HEK293 (cell line): Measurements from ENCODE around the gene GAS2L3.

Source experiments
- CTCF ChIP-seq: fragments of 450-650 bp; formaldehyde crosslinking; IDR thresholded peaks from 2 replicates; pipeline ENCODE4 v1.5.1; 2016; ENCODE audit warnings: missing biosample characterization, missing genetic modification characterization
- YY1 ChIP-seq: fragments of 450-650 bp; formaldehyde crosslinking; IDR thresholded peaks from 2 replicates; pipeline ENCODE4 v1.5.1; 2018; ENCODE audit warnings: missing biosample characterization, missing genetic modification characterization
- ZNF10 ChIP-seq: fragments of 450-650 bp; formaldehyde crosslinking; IDR thresholded peaks from 2 replicates; pipeline ENCODE4 v1.5.1; 2017; ENCODE audit warnings: missing biosample characterization, missing genetic modification characterization
- ZNF274 ChIP-seq, 2 experiments: fragments of 200-500 bp in 1 of 2; fragments of 450-650 bp in 1 of 2; sonication (Bioruptor generic) in 1 of 2; formaldehyde crosslinking in 1 of 2; IDR thresholded peaks; 2 replicates each; pipeline versions ENCODE4 v1.5.1 to v1.6.1; 2014 to 2016; ENCODE audit warnings: borderline replicate concordance in 1 of 2, inconsistent platforms in 1 of 2, low read length in 1 of 2, missing biosample characterization in 1 of 2, missing genetic modification characterization in 1 of 2
- ZNF639 ChIP-seq: fragments of 450-650 bp; formaldehyde crosslinking; IDR thresholded peaks from 2 replicates; pipeline ENCODE4 v1.5.1; 2016; ENCODE audit warnings: missing biosample characterization, missing genetic modification characterization
- ZNF670 ChIP-seq: fragments of 450-650 bp; formaldehyde crosslinking; IDR thresholded peaks from 2 replicates; pipeline ENCODE4 v1.5.1; 2016; ENCODE audit warnings: missing biosample characterization, missing genetic modification characterization, low read depth

GRCh38 chr12:100545092-100545491 lies 28.4 kb upstream of the GAS2L3 start:
- TF ChIP-seq YY1 (tag by site-specific recombination) (no peak), ZNF274 (IDR thresholded peaks at IDR 0.05; ENCODE audit: low read length) (no peak), ZNF274 (tag by site-specific recombination; IDR thresholded peaks at IDR 0.05; ENCODE audit: borderline replicate concordance) (no peak), CTCF (tag by site-specific recombination) (no peak), ZNF639 (tag by site-specific recombination) (no peak), ZNF670 (tag by site-specific recombination) (no peak), ZNF10 (no peak)
